Fibroblast of lung (primary cell): ENCODE measurements around the gene EBF3.

Experiments
- EZH2 ChIP-seq: IDR thresholded peaks from 2 replicates; pipeline ENCODE4 v1.5.1; 2012; ENCODE audit warnings: low read length, control low read depth, mild to moderate bottlenecking; ENCODE audit errors: missing control alignments
- TF ChIP-seq, protein P1 (sequence below), 2 donors: IDR thresholded peaks in 1 of 2; conservative IDR thresholded peaks in 1 of 2; 1 replicate in 1 of 2; 2 replicates in 1 of 2; pipeline ENCODE4 v1.5.1; 2011 to 2012; ENCODE audit warnings: low read length in 2 of 2, control low read depth in 1 of 2, inconsistent platforms in 1 of 2, low read depth in 1 of 2, mild to moderate bottlenecking in 1 of 2

DNA sequence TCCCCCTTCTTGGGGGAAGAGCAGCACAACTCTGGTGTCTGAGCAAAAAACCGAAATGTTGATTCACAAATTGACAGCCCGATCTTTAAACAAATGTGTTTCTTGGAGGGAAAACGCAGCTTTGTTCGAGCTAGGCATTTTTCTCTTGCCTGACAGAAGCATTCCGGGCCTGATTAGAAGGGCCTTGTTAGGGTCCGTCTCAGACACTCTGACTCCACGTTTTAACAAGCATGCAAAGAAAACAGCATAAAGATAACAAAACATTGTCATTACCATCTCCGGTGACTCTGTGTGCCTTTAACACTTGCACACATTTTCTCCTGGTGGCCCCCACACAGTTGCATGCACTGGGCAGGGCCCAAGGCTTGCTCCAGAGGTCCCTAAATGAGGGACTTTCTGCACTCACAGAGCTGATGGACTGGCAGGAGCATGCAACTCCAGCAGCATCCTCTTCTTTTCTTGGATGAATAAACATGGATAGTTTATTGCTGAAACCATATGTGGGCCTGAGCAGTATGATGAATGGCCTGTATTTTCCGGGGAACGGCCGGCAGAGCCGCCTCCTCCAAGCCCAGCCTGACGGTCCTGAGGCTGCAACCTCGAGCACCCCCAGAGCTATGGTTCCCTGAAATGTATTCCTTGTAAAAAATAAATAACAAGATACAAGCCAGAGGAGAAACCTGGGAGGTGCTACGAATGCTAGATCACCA is 50.9 kb downstream of the EBF3 start:
- no peak for TF ChIP-seq EZH2
- TF ChIP-seq, protein P1, sequence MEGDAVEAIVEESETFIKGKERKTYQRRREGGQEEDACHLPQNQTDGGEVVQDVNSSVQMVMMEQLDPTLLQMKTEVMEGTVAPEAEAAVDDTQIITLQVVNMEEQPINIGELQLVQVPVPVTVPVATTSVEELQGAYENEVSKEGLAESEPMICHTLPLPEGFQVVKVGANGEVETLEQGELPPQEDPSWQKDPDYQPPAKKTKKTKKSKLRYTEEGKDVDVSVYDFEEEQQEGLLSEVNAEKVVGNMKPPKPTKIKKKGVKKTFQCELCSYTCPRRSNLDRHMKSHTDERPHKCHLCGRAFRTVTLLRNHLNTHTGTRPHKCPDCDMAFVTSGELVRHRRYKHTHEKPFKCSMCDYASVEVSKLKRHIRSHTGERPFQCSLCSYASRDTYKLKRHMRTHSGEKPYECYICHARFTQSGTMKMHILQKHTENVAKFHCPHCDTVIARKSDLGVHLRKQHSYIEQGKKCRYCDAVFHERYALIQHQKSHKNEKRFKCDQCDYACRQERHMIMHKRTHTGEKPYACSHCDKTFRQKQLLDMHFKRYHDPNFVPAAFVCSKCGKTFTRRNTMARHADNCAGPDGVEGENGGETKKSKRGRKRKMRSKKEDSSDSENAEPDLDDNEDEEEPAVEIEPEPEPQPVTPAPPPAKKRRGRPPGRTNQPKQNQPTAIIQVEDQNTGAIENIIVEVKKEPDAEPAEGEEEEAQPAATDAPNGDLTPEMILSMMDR (conservative IDR thresholded peaks at IDR 0.05 in 1 of 2, IDR thresholded peaks at IDR 0.05 in 1 of 2; ENCODE audit: low read depth in 1 of 2, low read length in 2 of 2) = no peak
